IMR-90 (cell line): ENCODE data around the gene BTNL3. TPM values are rescaled to one million over a fixed set of nuclear protein-coding genes. Genes with fewer than 3 reads are reported as not detected.

ENCODE experiments used
- ATAC-seq: fragments of 200-7000 bp; cut with Tn5 transposase; 2 replicates; pipeline ENCODE4 v1.9.1; 2020; ENCODE audit warnings: low read depth, mild to moderate bottlenecking, moderate library complexity
- BruUV-seq: library from RNA; stranded (reverse); fragments of 400-500 nt; replicated peaks from 2 replicates; lab custom pipeline; 2021; lab: Mats Ljungman, UMichigan
- CTCF ChIA-PET: fragments of 300-600 bp; formaldehyde crosslinking; extraction: SDS; loops from one replicate; lab custom pipeline; 2021; ENCODE audit warnings: antibody characterized with exemption; lab: Yijun Ruan, JAX
- POLR2A ChIA-PET: fragments of 300-600 bp; sonication (Branson Sonifier 250); formaldehyde crosslinking; loops from one replicate; lab custom pipeline; 2022; ENCODE audit warnings: antibody characterized with exemption; ENCODE audit not compliant: unreplicated experiment; lab: Charles Lee
- DNase-seq: peaks from one replicate; pipeline ENCODE4 v3.0.0; 2013
- H2AFZ ChIP-seq: replicated peaks from 2 replicates; pipeline ENCODE3; 2013; ENCODE audit warnings: low read length, mild to moderate bottlenecking; ENCODE audit not compliant: poor library complexity
- H2AK5ac ChIP-seq: 2 replicates; pipeline ENCODE4 v1.6.1; 2013; ENCODE audit warnings: low read depth, low read length, inconsistent platforms
- H2AK9ac ChIP-seq: replicated peaks from 2 replicates; pipeline ENCODE3; 2013; ENCODE audit warnings: mild to moderate bottlenecking, low read depth, low read length, moderate library complexity; ENCODE audit not compliant: poor library complexity
- H2BK120ac ChIP-seq: 2 replicates; pipeline ENCODE4 v1.6.1; 2013; ENCODE audit warnings: low read depth, low read length, inconsistent platforms
- H2BK15ac ChIP-seq: 3 replicates; pipeline ENCODE4 v1.6.1; 2013; ENCODE audit warnings: low read depth, low read length, inconsistent platforms
- H2BK20ac ChIP-seq: 2 replicates; pipeline ENCODE4 v1.6.1; 2013; ENCODE audit warnings: low read depth, mild to moderate bottlenecking, inconsistent platforms, low read length, moderate library complexity
- H2BK5ac ChIP-seq: 2 replicates; pipeline ENCODE4 v1.6.1; 2013; ENCODE audit warnings: mild to moderate bottlenecking, low read depth, low read length, inconsistent platforms; ENCODE audit not compliant: poor library complexity, severe bottlenecking
- H3K14ac ChIP-seq: replicated peaks from 2 replicates; pipeline ENCODE4 v1.6.1; 2013; ENCODE audit warnings: low read depth, low read length, inconsistent platforms
- H3K18ac ChIP-seq: 2 replicates; pipeline ENCODE4 v1.6.1; 2013; ENCODE audit warnings: low read depth, low read length, control low read depth
- H3K23ac ChIP-seq: 2 replicates; pipeline ENCODE4 v1.6.1; 2013; ENCODE audit warnings: low read depth, low read length, inconsistent platforms
- H3K27ac ChIP-seq: 2 replicates; pipeline ENCODE4 v1.5.1; 2013; ENCODE audit warnings: mild to moderate bottlenecking, control low read depth, low read length; ENCODE audit not compliant: insufficient read depth
- H3K27me3 ChIP-seq: 2 replicates; pipeline ENCODE4 v1.6.1; 2013; ENCODE audit warnings: low read length; ENCODE audit not compliant: control insufficient read depth, insufficient read depth
- H3K36me3 ChIP-seq: 2 replicates; pipeline ENCODE4 v1.6.1; 2013; ENCODE audit warnings: low read length, mixed read lengths; ENCODE audit not compliant: control insufficient read depth, insufficient read depth
- H3K4ac ChIP-seq: 2 replicates; pipeline ENCODE4 v1.6.1; 2013; ENCODE audit warnings: low read depth, low read length, inconsistent platforms
- H3K4me1 ChIP-seq: 2 replicates; pipeline ENCODE4 v1.6.1; 2013; ENCODE audit warnings: low read length, mixed read lengths; ENCODE audit not compliant: control insufficient read depth, insufficient read depth
- H3K4me2 ChIP-seq: 2 replicates; pipeline ENCODE4 v1.6.1; 2013; ENCODE audit warnings: low read depth, mild to moderate bottlenecking, control low read depth, low read length, moderate library complexity
- H3K4me3 ChIP-seq: 2 replicates; pipeline ENCODE4 v1.5.1; 2013; ENCODE audit warnings: low read depth, mild to moderate bottlenecking, control low read depth, low read length, moderate library complexity; ENCODE audit not compliant: insufficient read depth
- H3K56ac ChIP-seq: 2 replicates; pipeline ENCODE4 v1.6.1; 2013; ENCODE audit warnings: low read length, inconsistent platforms; ENCODE audit not compliant: insufficient read depth; ENCODE audit errors: extremely low read depth
- H3K79me1 ChIP-seq, 2 experiments: 2 replicates each; pipeline ENCODE4 v1.6.1; 2013; ENCODE audit warnings: low read length in 2 of 2, inconsistent platforms in 1 of 2, low read depth in 1 of 2
- H3K9ac ChIP-seq: 2 replicates; pipeline ENCODE4 v1.6.1; 2013; ENCODE audit warnings: low read depth, low read length, control low read depth
- H3K9me1 ChIP-seq: 2 replicates; pipeline ENCODE4 v1.6.1; 2013; ENCODE audit warnings: low read length, inconsistent platforms; ENCODE audit not compliant: insufficient read depth
- H3K9me3 ChIP-seq: 2 replicates; pipeline ENCODE4 v1.6.1; 2013; ENCODE audit warnings: low read length; ENCODE audit not compliant: control insufficient read depth, insufficient read depth
- H4K20me1 ChIP-seq: 2 replicates; pipeline ENCODE4 v1.6.1; 2013; ENCODE audit warnings: low read length, inconsistent platforms; ENCODE audit not compliant: insufficient read depth
- H4K5ac ChIP-seq: 2 replicates; pipeline ENCODE4 v1.6.1; 2013; ENCODE audit warnings: mild to moderate bottlenecking, low read depth, low read length, control low read depth
- H4K8ac ChIP-seq, 2 experiments: 2 replicates each; pipeline ENCODE4 v1.6.1; 2013; ENCODE audit warnings: low read depth in 2 of 2, low read length in 2 of 2, control low read depth in 1 of 2, inconsistent platforms in 1 of 2
- H4K91ac ChIP-seq: 2 replicates; pipeline ENCODE4 v1.6.1; 2013; ENCODE audit warnings: low read depth, low read length, inconsistent platforms; ENCODE audit not compliant: insufficient read depth
- CTCF ChIP-seq: conservative IDR thresholded peaks from 2 replicates; pipeline ENCODE4 v1.5.1; 2012; ENCODE audit warnings: mild to moderate bottlenecking, low read depth, low read length, improper control_type of control experiment
- FOS ChIP-seq: fragments of 150-350 bp; IDR thresholded peaks from 2 replicates; pipeline ENCODE4 v1.6.1; 2016; ENCODE audit warnings: low read depth, low read length
- MAZ ChIP-seq: IDR thresholded peaks from 2 replicates; pipeline ENCODE4 v1.6.1; 2012; ENCODE audit warnings: low read depth, mild to moderate bottlenecking, low read length, improper control_type of control experiment, moderate library complexity, borderline replicate concordance
- POLR2A ChIP-seq: IDR thresholded peaks from 2 replicates; pipeline ENCODE4 v1.6.1; 2012; ENCODE audit warnings: mild to moderate bottlenecking, low read depth, low read length
- USF2 ChIP-seq: fragments of 150-350 bp; IDR thresholded peaks from 2 replicates; pipeline ENCODE4 v1.6.1; 2017; ENCODE audit warnings: mild to moderate bottlenecking, antibody characterized with exemption, low read length, low read depth
- WGBS, 2 experiments: methylation state at CpG; one replicate each; pipeline versions ENCODE4 v1.1.5 to v1.1.7; 2013; ENCODE audit warnings: missing lambda C conversion rate in 2 of 2; ENCODE audit not compliant: insufficient read length in 1 of 2; ENCODE audit errors: extremely low coverage in 2 of 2; 5-methylcytosine and 5-hydroxymethylcytosine counted together
- dilution Hi-C: fragments of 300-500 bp; cut with HindIII; formaldehyde crosslinking; loops from one replicate; pipeline ENCODE4 v1.14.3; 2018; ENCODE audit warnings: low sequenced_read_pairs; ENCODE audit not compliant: unreplicated experiment
- in situ Hi-C: fragments of 300-500 bp; cut with MboI; formaldehyde crosslinking; loops from 3 replicates; pipeline ENCODE4 v1.14.3; 2019; ENCODE audit warnings: low sequenced_read_pairs, inconsistent platforms, mixed read lengths
- intact Hi-C: fragments of 100-400 bp; cut with micrococcal nuclease; formaldehyde crosslinking; loops from 2 replicates; pipeline ENCODE4 v1.10.0; 2022
- polyA plus RNA-seq, 3 experiments: library from polyadenylated mRNA; depleted of rRNA; stranded (reverse); fragments of >200 nt; gene quantifications; 2 replicates each; pipeline ENCODE4 v1.2.3, GENCODE V29; 2012; ENCODE audit warnings: low replicate concordance in 1 of 3
- total RNA-seq: library from RNA; depleted of rRNA; stranded (reverse); fragments of >200 nt; gene quantifications from 2 replicates; pipeline ENCODE4 v1.2.3, GENCODE V29; 2012

Gene BTNL3
- total and polyA plus RNA-seq, 2 of the 4 experiments (the other 2 are of a cell fraction): not detected

GRCh38 chr5:180982008-180982741 lies 6.5 kb upstream of the BTNL3 start:
- in situ Hi-C loops: no loop called here
- Histone ChIP-seq H3K18ac (no peak overlapping the region), H4K8ac (no peak overlapping the region), H3K4me1 (no peaks in the 10 kb centered on the region), H4K5ac (no peak overlapping the region), H3K4me3 (no peak overlapping the region), H3K9ac (no peak overlapping the region), H4K91ac (no peak overlapping the region), H3K23ac (no peak overlapping the region), H3K4me2 (no peak overlapping the region), H3K27me3 (no peaks in the 10 kb centered on the region), H2BK20ac (no peak overlapping the region), H2AK5ac (no peak overlapping the region), H3K14ac (no peak overlapping the region), H3K4ac (no peak overlapping the region), H3K9me1 (no peaks in the 10 kb centered on the region), H2BK15ac (no peak overlapping the region), H3K79me1 (no peaks in the 10 kb centered on the region), H3K27ac (no peak overlapping the region), H2AK9ac (no peak overlapping the region), H4K20me1 (no peaks in the 10 kb centered on the region), H3K56ac (no peak overlapping the region), H2BK120ac (no peak overlapping the region), H3K9me3 (no peaks in the 10 kb centered on the region), H3K36me3 (no peaks in the 10 kb centered on the region), H2AFZ (no peak overlapping the region), H2BK5ac (no peak overlapping the region)
- DNase-seq (no peak), ATAC-seq (no peak)
- dilution Hi-C loops: no loop called here
- POLR2A ChIA-PET: no interaction called here
- WGBS, 2 experiments: 69% methylated on average over 5 of the region's 23 CpGs; no CpG with 5 or more reads in 1 of the 2 experiments
- CTCF ChIA-PET: no interaction called here
- TF ChIP-seq FOS (no peak), USF2 (no peak), CTCF (no peak), MAZ (no peak), POLR2A (no peak)
- intact Hi-C loops: no loop called here
- BruUV-seq: no TSS peak
